CD14-positive monocyte (primary cell): ENCODE data around the gene DSCAML1. TPM values are rescaled to one million over a fixed set of nuclear protein-coding genes. Genes with fewer than 3 reads are reported as not detected.

Source experiments
- DNase-seq, 3 donors: peaks; one replicate each; pipeline ENCODE4 v3.0.0-alpha.2; 2011 to 2022
- H2AFZ ChIP-seq: 2 replicates; pipeline ENCODE4 v1.6.0; 2012; ENCODE audit warnings: mild to moderate bottlenecking, low read depth, low read length, inconsistent platforms; ENCODE audit not compliant: insufficient read depth, poor library complexity, severe bottlenecking
- H3K27ac ChIP-seq, 2 donors: 1 replicate in 1 of 2; 2 replicates in 1 of 2; pipeline ENCODE4 v1.5.1; 2012 to 2013; ENCODE audit warnings: low read length in 2 of 2, control low read depth in 1 of 2, inconsistent platforms in 1 of 2, low read depth in 1 of 2, mild to moderate bottlenecking in 1 of 2
- H3K27me3 ChIP-seq, 2 donors: one replicate each; pipeline versions ENCODE4 v1.6.0 to v1.6.1; 2011 to 2013; ENCODE audit warnings: low read length in 2 of 2; ENCODE audit not compliant: control insufficient read depth in 2 of 2, insufficient read depth in 2 of 2
- H3K36me3 ChIP-seq, 2 donors: replicated peaks in 1 of 2; 1 replicate in 1 of 2; 2 replicates in 1 of 2; pipeline versions ENCODE4 v1.5.1 to v1.6.1; 2012 to 2013; ENCODE audit warnings: low read length in 2 of 2, control low read depth in 1 of 2, inconsistent platforms in 1 of 2, mild to moderate bottlenecking in 1 of 2; ENCODE audit not compliant: insufficient read depth in 2 of 2, control insufficient read depth in 1 of 2
- H3K4me1 ChIP-seq, 2 donors: 1 replicate in 1 of 2; 2 replicates in 1 of 2; pipeline versions ENCODE4 v1.5.1 to v1.6.1; 2012 to 2013; ENCODE audit warnings: low read length in 2 of 2, control low read depth in 1 of 2, inconsistent platforms in 1 of 2, mild to moderate bottlenecking in 1 of 2, moderate library complexity in 1 of 2; ENCODE audit not compliant: insufficient read depth in 2 of 2, control insufficient read depth in 1 of 2
- H3K4me2 ChIP-seq: replicated peaks from 2 replicates; pipeline ENCODE3; 2012; ENCODE audit warnings: low read length, moderate library complexity, mild to moderate bottlenecking; ENCODE audit not compliant: poor library complexity, severe bottlenecking; ENCODE audit errors: extremely low read depth
- H3K4me3 ChIP-seq, 3 experiments: fragments of 200-600 bp in 1 of 3; sonication (generic) in 1 of 3; replicated peaks in 1 of 3; 1 replicate in 2 of 3; 2 replicates in 1 of 3; pipeline ENCODE4 v1.5.1; 2011 to 2013; ENCODE audit warnings: low read length in 3 of 3, mild to moderate bottlenecking in 3 of 3, control low read depth in 2 of 3, low read depth in 2 of 3, inconsistent platforms in 1 of 3, moderate library complexity in 1 of 3
- H3K79me2 ChIP-seq: 2 replicates; pipeline ENCODE4 v1.6.0; 2012; ENCODE audit warnings: mild to moderate bottlenecking, control low read depth, inconsistent platforms, low read length, moderate library complexity; ENCODE audit not compliant: insufficient read depth
- H3K9ac ChIP-seq: 2 replicates; pipeline ENCODE4 v1.6.0; 2017; ENCODE audit warnings: low read length, mild to moderate bottlenecking; ENCODE audit not compliant: insufficient read depth, poor library complexity, severe bottlenecking
- H3K9me3 ChIP-seq, 2 donors: replicated peaks in 1 of 2; 1 replicate in 1 of 2; 2 replicates in 1 of 2; pipeline versions ENCODE4 v1.5.1 to v1.6.1; 2012 to 2013; ENCODE audit warnings: low read length in 2 of 2, control low read depth in 1 of 2; ENCODE audit not compliant: control insufficient read depth in 1 of 2, insufficient read depth in 1 of 2
- H4K20me1 ChIP-seq: 2 replicates; pipeline ENCODE4 v1.6.0; 2012; ENCODE audit warnings: mild to moderate bottlenecking, low read length, control low read depth, moderate library complexity; ENCODE audit not compliant: insufficient read depth
- H3K27ac Mint-ChIP-seq, 7 donors: one replicate each; pipeline ENCODE4 v1.8.0; 2020; ENCODE audit warnings: mild to moderate bottlenecking in 7 of 7, mixed read lengths in 7 of 7, moderate library complexity in 6 of 7, inconsistent platforms in 2 of 7
- H3K27me3 Mint-ChIP-seq, 3 donors: one replicate each; pipeline ENCODE4 v1.8.0; 2021 to 2022; ENCODE audit warnings: low read depth in 3 of 3, mild to moderate bottlenecking in 3 of 3, mixed read lengths in 3 of 3, moderate library complexity in 3 of 3, inconsistent platforms in 1 of 3
- H3K36me3 Mint-ChIP-seq, 2 donors: one replicate each; pipeline ENCODE4 v1.8.0; 2020; ENCODE audit warnings: mixed read lengths in 2 of 2, inconsistent platforms in 1 of 2, mild to moderate bottlenecking in 1 of 2
- H3K4me1 Mint-ChIP-seq: one replicate; pipeline ENCODE4 v1.8.0; 2020; ENCODE audit warnings: mild to moderate bottlenecking, mixed read lengths
- H3K4me3 Mint-ChIP-seq, 2 donors: one replicate each; pipeline ENCODE4 v1.8.0; 2020; ENCODE audit warnings: mild to moderate bottlenecking in 2 of 2, mixed read lengths in 2 of 2, moderate library complexity in 1 of 2
- H3K9me3 Mint-ChIP-seq, 7 donors: one replicate each; pipeline ENCODE4 v1.8.0; 2020 to 2022; ENCODE audit warnings: mixed read lengths in 7 of 7, mild to moderate bottlenecking in 6 of 7, moderate library complexity in 6 of 7, inconsistent platforms in 2 of 7
- WGBS: methylation state at CpG from one replicate; pipeline ENCODE4 v1.1.5; 2013; ENCODE audit warnings: missing lambda C conversion rate; ENCODE audit not compliant: insufficient coverage; 5-methylcytosine and 5-hydroxymethylcytosine counted together
- intact Hi-C, 2 donors: fragments of 100-400 bp; cut with micrococcal nuclease; formaldehyde crosslinking; loops; one replicate each; pipeline versions ENCODE4 v1.15.0 to v1.15.1; 2023
- polyA plus RNA-seq, 3 donors: library from polyadenylated mRNA; depleted of rRNA in 1 of 3; unstranded in 2 of 3; stranded (reverse) in 1 of 3; fragments of 300-500 nt in 2 of 3; fragments of >200 nt in 1 of 3; fragmentation: Illumina TruSeq in 2 of 3; gene quantifications; 1 replicate in 2 of 3; 2 replicates in 1 of 3; pipeline ENCODE4 v1.2.3, GENCODE V29; 2012 to 2021
- TF ChIP-seq, protein P1 (sequence below): fragments of 200-600 bp; IDR thresholded peaks from one replicate; pipeline ENCODE4 v1.8.0; 2022; ENCODE audit warnings: antibody characterized with exemption, mild to moderate bottlenecking

DSCAML1 gene
- polyA plus RNA-seq, 3 donors, result not detected

DNA sequence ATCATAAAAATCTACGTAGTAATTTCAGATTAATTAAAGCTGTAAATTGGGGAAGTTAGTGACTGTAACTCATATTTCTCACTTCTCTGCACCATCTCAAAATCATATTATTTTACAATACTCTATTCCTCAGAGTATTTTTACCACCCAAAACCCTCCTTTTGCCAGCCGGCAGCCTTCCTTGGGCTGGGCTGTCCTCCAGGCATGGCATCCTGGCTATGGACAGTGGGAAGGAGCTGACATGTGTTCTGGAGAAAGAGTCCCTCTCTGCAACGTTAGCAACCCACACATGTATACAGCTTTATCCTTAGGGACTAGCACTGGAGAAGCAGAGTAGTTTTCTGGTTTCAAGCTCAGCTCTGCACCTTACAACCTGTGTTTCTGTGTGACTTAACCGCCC is 86.8 kb downstream of the DSCAML1 start:
- H3K9me3 ChIP-seq, result no peaks in the 10 kb centered on the region
- no peaks in the 10 kb centered on the region for H3K4me1 ChIP-seq
- DNase-seq, result no peak
- Mint-ChIP-seq H3K27me3 (peaks cover 3 to 29% (median 7%) of the 10 kb centered on the region in 3 donors), H3K36me3 (no peaks in the 10 kb centered on the region), H3K4me3 (no peak overlapping the region), H3K9me3 (peaks cover 0 to 2% (median 0%) of the 10 kb centered on the region in 7 donors), H3K27ac (no peak overlapping the region), H3K4me1 (no peaks in the 10 kb centered on the region)
- TF ChIP-seq, protein P1, sequence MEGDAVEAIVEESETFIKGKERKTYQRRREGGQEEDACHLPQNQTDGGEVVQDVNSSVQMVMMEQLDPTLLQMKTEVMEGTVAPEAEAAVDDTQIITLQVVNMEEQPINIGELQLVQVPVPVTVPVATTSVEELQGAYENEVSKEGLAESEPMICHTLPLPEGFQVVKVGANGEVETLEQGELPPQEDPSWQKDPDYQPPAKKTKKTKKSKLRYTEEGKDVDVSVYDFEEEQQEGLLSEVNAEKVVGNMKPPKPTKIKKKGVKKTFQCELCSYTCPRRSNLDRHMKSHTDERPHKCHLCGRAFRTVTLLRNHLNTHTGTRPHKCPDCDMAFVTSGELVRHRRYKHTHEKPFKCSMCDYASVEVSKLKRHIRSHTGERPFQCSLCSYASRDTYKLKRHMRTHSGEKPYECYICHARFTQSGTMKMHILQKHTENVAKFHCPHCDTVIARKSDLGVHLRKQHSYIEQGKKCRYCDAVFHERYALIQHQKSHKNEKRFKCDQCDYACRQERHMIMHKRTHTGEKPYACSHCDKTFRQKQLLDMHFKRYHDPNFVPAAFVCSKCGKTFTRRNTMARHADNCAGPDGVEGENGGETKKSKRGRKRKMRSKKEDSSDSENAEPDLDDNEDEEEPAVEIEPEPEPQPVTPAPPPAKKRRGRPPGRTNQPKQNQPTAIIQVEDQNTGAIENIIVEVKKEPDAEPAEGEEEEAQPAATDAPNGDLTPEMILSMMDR, result no peak
- no CpG with 5 or more reads among the region's 4 CpGs for WGBS
- intact Hi-C loops, result no loop called here
- H3K27me3 ChIP-seq, result no peaks in the 10 kb centered on the region
- no peak overlapping the region for H3K27ac ChIP-seq
- no peak overlapping the region for H3K4me3 ChIP-seq
- no peak overlapping the region for H3K4me2 ChIP-seq
- H3K36me3 ChIP-seq, result no peaks in the 10 kb centered on the region
- no peaks in the 10 kb centered on the region for H4K20me1 ChIP-seq
- no peak overlapping the region for H2AFZ ChIP-seq
- H3K9ac ChIP-seq, result no peak overlapping the region
- no peaks in the 10 kb centered on the region for H3K79me2 ChIP-seq

GRCh38 chr11:117706322-117706814 is 90.6 kb downstream of the DSCAML1 start:
- Mint-ChIP-seq H3K4me3 (no peak overlapping the region), H3K4me1 (peaks cover 3% of the 10 kb centered on the region), H3K36me3 (no peaks in the 10 kb centered on the region), H3K27ac (no peak overlapping the region), H3K9me3 (peaks cover 0 to 2% (median 0%) of the 10 kb centered on the region in 7 donors), H3K27me3 (peaks cover 9 to 22% (median 10%) of the 10 kb centered on the region in 3 donors)
- H3K4me3 ChIP-seq, result no peak overlapping the region
- no peaks in the 10 kb centered on the region for H3K36me3 ChIP-seq
- TF ChIP-seq, protein P1, result no peak
- H3K27ac ChIP-seq, result no peak overlapping the region
- H3K79me2 ChIP-seq, result no peaks in the 10 kb centered on the region
- no peak overlapping the region for H3K9ac ChIP-seq
- H3K4me1 ChIP-seq, result no peaks in the 10 kb centered on the region
- H2AFZ ChIP-seq, result no peak overlapping the region
- no peaks in the 10 kb centered on the region for H4K20me1 ChIP-seq
- no peaks in the 10 kb centered on the region for H3K27me3 ChIP-seq
- no peaks in the 10 kb centered on the region for H3K9me3 ChIP-seq
- no peak for DNase-seq
- WGBS, result 95% methylated on average over 4 of the region's 12 CpGs
- H3K4me2 ChIP-seq, result no peak overlapping the region
- intact Hi-C loops, result no loop called here
